Neural progenitor cell (in vitro differentiated cells): ENCODE measurements around the gene PRDM7. TPM values are rescaled to one million over a fixed set of nuclear protein-coding genes. Genes with fewer than 3 reads are reported as not detected.

ENCODE experiments used
- DNase-seq: peaks from one replicate; pipeline ENCODE4 v3.0.0-alpha.2; 2016; ENCODE audit warnings: low spot score
- H2AFZ ChIP-seq: fragments of 200-600 bp; sonication (generic); replicated peaks from 2 replicates; pipeline ENCODE4 v1.6.1; 2016; ENCODE audit warnings: antibody characterized with exemption
- H3F3A ChIP-seq: fragments of 200-600 bp; sonication (generic); 2 replicates; pipeline ENCODE4 v1.6.1; 2016; ENCODE audit warnings: antibody characterized with exemption, low read depth
- H3K27ac ChIP-seq: fragments of 200-600 bp; sonication (generic); 2 replicates; pipeline ENCODE4 v1.5.1; 2016; ENCODE audit warnings: mild to moderate bottlenecking
- H3K27me3 ChIP-seq: fragments of 200-600 bp; sonication (generic); 2 replicates; pipeline ENCODE4 v1.6.1; 2016; ENCODE audit warnings: mild to moderate bottlenecking, moderate library complexity
- H3K36me3 ChIP-seq: fragments of 200-600 bp; sonication (generic); 2 replicates; pipeline ENCODE4 v1.5.1; 2016
- H3K4me1 ChIP-seq: fragments of 200-600 bp; sonication (generic); 2 replicates; pipeline ENCODE4 v1.6.1; 2016; ENCODE audit warnings: mixed run types
- H3K4me2 ChIP-seq: fragments of 200-600 bp; sonication (generic); 2 replicates; pipeline ENCODE4 v1.6.1; 2016
- H3K4me3 ChIP-seq: fragments of 200-600 bp; sonication (generic); 2 replicates; pipeline ENCODE4 v1.5.1; 2016
- H3K79me2 ChIP-seq: fragments of 200-600 bp; sonication (generic); 2 replicates; pipeline ENCODE4 v1.6.1; 2016; ENCODE audit warnings: low read depth
- H3K9ac ChIP-seq: fragments of 200-600 bp; sonication (generic); 2 replicates; pipeline ENCODE4 v1.6.1; 2016
- H3K9me3 ChIP-seq: fragments of 200-600 bp; sonication (generic); 2 replicates; pipeline ENCODE4 v1.5.1; 2016; ENCODE audit warnings: low read depth
- H4K20me1 ChIP-seq: fragments of 200-600 bp; sonication (generic); 2 replicates; pipeline ENCODE4 v1.6.1; 2016; ENCODE audit warnings: low read depth
- H3K27ac Mint-ChIP-seq: 3 replicates; pipeline ENCODE4 v1.8.0; 2021; ENCODE audit warnings: mixed read lengths
- H3K27me3 Mint-ChIP-seq: 2 replicates; pipeline ENCODE4 v1.8.0; 2022; ENCODE audit warnings: low read depth, mild to moderate bottlenecking, inconsistent platforms, moderate library complexity, mixed read lengths; ENCODE audit not compliant: insufficient read depth
- H3K36me3 Mint-ChIP-seq: 3 replicates; pipeline ENCODE4 v1.8.0; 2021; ENCODE audit warnings: mixed read lengths
- H3K4me1 Mint-ChIP-seq: 3 replicates; pipeline ENCODE4 v1.8.0; 2021; ENCODE audit warnings: mixed read lengths
- H3K4me3 Mint-ChIP-seq: 3 replicates; pipeline ENCODE4 v1.8.0; 2021; ENCODE audit warnings: mild to moderate bottlenecking, moderate library complexity, mixed read lengths
- H3K9me3 Mint-ChIP-seq: 3 replicates; pipeline ENCODE4 v1.8.0; 2020; ENCODE audit warnings: mixed read lengths
- EZH2 ChIP-seq: fragments of 200-600 bp; sonication (generic); IDR thresholded peaks from 2 replicates; pipeline ENCODE4 v1.6.1; 2017; ENCODE audit warnings: antibody characterized with exemption, mild to moderate bottlenecking, moderate library complexity
- EZH2phosphoT487 ChIP-seq: fragments of 200-600 bp; sonication (generic); IDR thresholded peaks from 2 replicates; pipeline ENCODE4 v1.6.1; 2017; ENCODE audit warnings: antibody characterized with exemption
- total RNA-seq: library from RNA; depleted of rRNA; stranded (reverse); fragments of >200 nt; gene quantifications from 2 replicates; pipeline ENCODE4 v1.2.3, GENCODE V29; 2015; ENCODE audit warnings: low replicate concordance
- TF ChIP-seq, protein P1 (sequence below): fragments of 200-600 bp; sonication (generic); IDR thresholded peaks from 2 replicates; pipeline ENCODE4 v1.5.1; 2017; ENCODE audit warnings: antibody characterized with exemption, mild to moderate bottlenecking

PRDM7 gene
- total RNA-seq, 1 donor from 2014 or later: not detected

DNA sequence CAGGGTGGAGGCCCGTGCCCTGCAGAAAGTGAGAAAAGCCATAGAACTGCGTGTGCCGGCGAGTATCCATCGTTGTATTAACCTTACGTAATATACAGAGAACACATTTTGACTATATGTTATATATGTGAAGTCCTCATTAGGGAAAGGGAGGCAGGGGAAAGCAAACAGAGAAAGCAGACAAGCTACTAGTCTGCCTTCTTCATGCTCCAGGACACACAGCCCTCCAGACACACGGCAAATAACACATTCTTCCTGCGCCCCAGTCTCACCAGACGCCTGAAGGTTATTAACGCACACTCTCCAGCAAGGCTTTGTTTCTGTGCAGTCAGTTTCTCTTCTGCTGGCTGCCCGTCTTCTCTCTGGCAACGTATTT is 28.8 kb downstream of the PRDM7 start:
- Histone ChIP-seq H3K9me3 (no peaks in the 10 kb centered on the region), H4K20me1 (no peaks in the 10 kb centered on the region), H3K27ac (no peak overlapping the region), H3K79me2 (no peaks in the 10 kb centered on the region), H3K4me2 (no peak overlapping the region), H3F3A (peaks cover 23% of the 10 kb centered on the region), H3K36me3 (no peaks in the 10 kb centered on the region), H3K9ac (no peak overlapping the region), H3K4me1 (peaks cover 10% of the 10 kb centered on the region), H3K27me3 (peaks cover 7% of the 10 kb centered on the region), H2AFZ (no peak overlapping the region), H3K4me3 (no peak overlapping the region)
- Mint-ChIP-seq H3K9me3 (peaks cover 10% of the 10 kb centered on the region), H3K36me3 (peaks cover 4% of the 10 kb centered on the region), H3K27ac (no peak overlapping the region), H3K4me1 (peaks cover 13% of the 10 kb centered on the region), H3K4me3 (peak overlapping the region; percentile 67), H3K27me3 (peaks cover 16% of the 10 kb centered on the region)
- no peak for DNase-seq
- TF ChIP-seq EZH2 (no peak), EZH2phosphoT487 (no peak)
- TF ChIP-seq, protein P1, sequence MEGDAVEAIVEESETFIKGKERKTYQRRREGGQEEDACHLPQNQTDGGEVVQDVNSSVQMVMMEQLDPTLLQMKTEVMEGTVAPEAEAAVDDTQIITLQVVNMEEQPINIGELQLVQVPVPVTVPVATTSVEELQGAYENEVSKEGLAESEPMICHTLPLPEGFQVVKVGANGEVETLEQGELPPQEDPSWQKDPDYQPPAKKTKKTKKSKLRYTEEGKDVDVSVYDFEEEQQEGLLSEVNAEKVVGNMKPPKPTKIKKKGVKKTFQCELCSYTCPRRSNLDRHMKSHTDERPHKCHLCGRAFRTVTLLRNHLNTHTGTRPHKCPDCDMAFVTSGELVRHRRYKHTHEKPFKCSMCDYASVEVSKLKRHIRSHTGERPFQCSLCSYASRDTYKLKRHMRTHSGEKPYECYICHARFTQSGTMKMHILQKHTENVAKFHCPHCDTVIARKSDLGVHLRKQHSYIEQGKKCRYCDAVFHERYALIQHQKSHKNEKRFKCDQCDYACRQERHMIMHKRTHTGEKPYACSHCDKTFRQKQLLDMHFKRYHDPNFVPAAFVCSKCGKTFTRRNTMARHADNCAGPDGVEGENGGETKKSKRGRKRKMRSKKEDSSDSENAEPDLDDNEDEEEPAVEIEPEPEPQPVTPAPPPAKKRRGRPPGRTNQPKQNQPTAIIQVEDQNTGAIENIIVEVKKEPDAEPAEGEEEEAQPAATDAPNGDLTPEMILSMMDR: no peak

DNA sequence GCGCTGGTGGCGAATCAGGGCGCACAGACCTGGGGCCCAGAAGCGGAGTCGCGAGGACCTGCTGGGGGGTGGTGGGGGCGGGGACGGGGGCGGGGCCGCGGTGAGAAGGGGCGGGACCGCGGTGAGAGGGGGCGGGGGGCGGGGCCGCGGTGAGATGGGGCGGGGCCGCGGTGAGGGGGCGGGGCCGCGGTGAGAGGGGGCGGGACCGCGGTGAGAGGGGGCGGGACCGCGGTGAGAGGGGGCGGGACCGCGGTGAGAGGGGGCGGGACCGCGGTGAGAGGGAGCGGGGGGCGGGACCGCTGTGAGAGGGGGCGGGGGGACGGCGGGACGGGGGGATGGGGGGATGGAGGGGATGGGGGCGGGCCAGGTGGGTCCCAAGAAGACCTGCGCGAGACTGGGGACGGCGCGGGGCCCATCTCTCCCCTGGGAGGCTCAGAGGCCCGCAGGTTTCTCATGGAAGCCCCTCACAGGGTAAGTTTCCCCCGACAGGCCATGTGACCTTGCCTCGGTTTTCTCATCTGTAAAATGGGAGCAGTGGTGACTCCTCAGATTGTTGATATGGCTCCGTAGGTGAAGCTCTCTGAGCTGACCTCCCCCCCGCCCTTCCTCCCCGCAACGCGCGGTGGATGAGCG is 29.3 kb downstream of the PRDM7 start:
- H3K27ac Mint-ChIP-seq: no peak overlapping the region
- H2AFZ ChIP-seq: peak overlapping the region; percentile 38
- H3K4me1 Mint-ChIP-seq: peaks cover 13% of the 10 kb centered on the region
- no peak overlapping the region for H3K27ac ChIP-seq
- H3K9me3 Mint-ChIP-seq: peaks cover 5% of the 10 kb centered on the region
- no peak for DNase-seq
- H4K20me1 ChIP-seq: no peaks in the 10 kb centered on the region
- H3K9ac ChIP-seq: no peak overlapping the region
- peaks cover 16% of the 10 kb centered on the region for H3K27me3 Mint-ChIP-seq
- no peaks in the 10 kb centered on the region for H3K79me2 ChIP-seq
- H3K9me3 ChIP-seq: no peaks in the 10 kb centered on the region
- no peaks in the 10 kb centered on the region for H3K36me3 Mint-ChIP-seq
- peaks cover 23% of the 10 kb centered on the region for H3F3A ChIP-seq
- H3K4me1 ChIP-seq: peaks cover 10% of the 10 kb centered on the region
- TF ChIP-seq, protein P1: no peak
- TF ChIP-seq EZH2 (no peak), EZH2phosphoT487 (no peak)
- peaks cover 7% of the 10 kb centered on the region for H3K27me3 ChIP-seq
- peak overlapping the region; percentile 46 for H3K4me3 ChIP-seq
- peak overlapping the region; percentile 67 for H3K4me3 Mint-ChIP-seq
- no peaks in the 10 kb centered on the region for H3K36me3 ChIP-seq
- peak overlapping the region; percentile 90 for H3K4me2 ChIP-seq

DNA sequence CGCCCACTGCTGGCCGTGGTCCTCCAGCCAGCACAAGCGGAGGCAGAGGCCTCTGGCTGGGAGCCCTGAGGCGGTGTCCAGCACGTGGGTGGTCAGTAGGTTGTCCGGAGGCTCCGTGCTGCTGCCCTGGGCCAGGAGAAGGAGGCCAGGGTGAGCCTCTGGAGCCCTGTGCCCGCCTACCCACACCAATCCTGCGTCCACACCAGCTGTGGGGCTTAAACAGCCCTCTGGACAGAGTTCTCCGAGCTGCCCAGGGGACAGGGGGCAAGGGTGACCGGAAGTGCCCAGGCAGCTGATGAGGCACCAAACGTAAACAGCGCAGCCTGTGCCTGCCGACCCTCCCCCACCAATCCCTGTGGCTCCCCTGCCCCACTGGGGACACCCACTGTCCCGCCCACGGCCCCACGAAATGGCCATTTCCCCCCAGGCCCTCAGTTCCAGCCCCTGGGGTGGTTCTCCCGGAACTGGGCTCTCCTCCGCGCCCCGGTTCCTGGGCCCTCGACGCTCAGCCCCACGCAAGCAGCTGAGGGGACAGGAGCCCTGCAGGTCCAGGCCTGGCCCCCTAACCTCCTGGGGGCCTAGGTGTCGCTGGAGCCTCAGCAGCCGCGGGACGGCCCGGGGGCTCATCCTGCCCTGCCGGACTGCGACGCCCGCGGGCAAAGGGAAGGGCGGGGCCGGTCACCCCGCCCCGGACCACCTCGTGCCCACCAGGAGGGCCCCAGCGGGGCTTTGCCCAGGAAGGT is 30.0 kb downstream of the PRDM7 start:
- Histone ChIP-seq H3K4me1 (peaks cover 10% of the 10 kb centered on the region), H3K27me3 (peaks cover 7% of the 10 kb centered on the region), H3K9me3 (no peaks in the 10 kb centered on the region), H3K79me2 (no peaks in the 10 kb centered on the region), H3K4me3 (peak overlapping the region; percentile 46), H3F3A (peaks cover 23% of the 10 kb centered on the region), H3K4me2 (peak overlapping the region; percentile 90), H2AFZ (peak overlapping the region; percentile 38), H4K20me1 (no peaks in the 10 kb centered on the region), H3K27ac (no peak overlapping the region), H3K9ac (no peak overlapping the region), H3K36me3 (no peaks in the 10 kb centered on the region)
- Mint-ChIP-seq H3K36me3 (no peaks in the 10 kb centered on the region), H3K27me3 (peaks cover 16% of the 10 kb centered on the region), H3K4me1 (peaks cover 13% of the 10 kb centered on the region), H3K9me3 (peaks cover 5% of the 10 kb centered on the region), H3K4me3 (peak overlapping the region; percentile 50), H3K27ac (no peak overlapping the region)
- TF ChIP-seq EZH2: no peak
- TF ChIP-seq, protein P1: no peak
- no peak for TF ChIP-seq EZH2phosphoT487
- peak; percentile 94 for DNase-seq
